Measurements from ENCODE around the gene GTPBP2.
"Not testable (repeated sequence)": the region's sequence is repeated elsewhere in the genome, so short reads cannot be mapped to it uniquely, and the experiment has no call there.

The GTPBP2 gene

DNA sequence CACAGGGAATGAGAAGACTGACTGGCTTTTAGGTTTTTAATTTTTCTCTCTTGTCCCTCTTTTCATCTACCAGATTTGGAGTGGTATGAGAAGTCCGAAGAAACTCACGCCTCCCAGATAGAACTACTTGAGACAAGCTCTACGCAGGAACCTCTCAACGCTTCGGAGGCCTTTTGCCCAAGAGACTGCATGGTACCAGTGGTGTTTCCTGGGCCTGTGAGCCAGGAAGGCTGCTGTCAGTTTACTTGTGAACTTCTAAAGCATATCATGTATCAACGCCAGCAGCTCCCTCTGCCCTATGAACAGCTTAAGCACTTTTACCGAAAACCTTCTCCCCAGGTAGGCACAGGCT, 7.2 kb upstream of the GTPBP2 start:
- TF ChIP-seq ZNF274 (IDR thresholded peaks at IDR 0.05; ENCODE audit: low read depth, low read length) (no peak), SUZ12 (IDR thresholded peaks at IDR 0.05; ENCODE audit: extremely low read depth, insufficient read depth, insufficient read length) (no peak), YY1 (IDR thresholded peaks at IDR 0.05; ENCODE audit: insufficient read depth, insufficient read length) (no peak)
- Histone ChIP-seq H3K4me3 (ENCODE audit: insufficient read length, low read depth) (peak overlapping the region; percentile 95), H3K9me3 (ENCODE audit: insufficient read depth, low read length) (no peaks in the 10 kb centered on the region), H3K36me3 (ENCODE audit: insufficient read depth, insufficient read length, low read length) (peaks cover 37% of the 10 kb centered on the region), H3K9ac (ENCODE audit: insufficient read length, low read depth) (peak overlapping the region; percentile 99), H3K4me1 (ENCODE audit: insufficient read depth, insufficient read length) (peaks cover 4% of the 10 kb centered on the region), H3K27me3 (ENCODE audit: insufficient read depth, insufficient read length) (no peaks in the 10 kb centered on the region)
- no peak for DNase-seq (ENCODE audit: low read depth, low spot score)

DNA sequence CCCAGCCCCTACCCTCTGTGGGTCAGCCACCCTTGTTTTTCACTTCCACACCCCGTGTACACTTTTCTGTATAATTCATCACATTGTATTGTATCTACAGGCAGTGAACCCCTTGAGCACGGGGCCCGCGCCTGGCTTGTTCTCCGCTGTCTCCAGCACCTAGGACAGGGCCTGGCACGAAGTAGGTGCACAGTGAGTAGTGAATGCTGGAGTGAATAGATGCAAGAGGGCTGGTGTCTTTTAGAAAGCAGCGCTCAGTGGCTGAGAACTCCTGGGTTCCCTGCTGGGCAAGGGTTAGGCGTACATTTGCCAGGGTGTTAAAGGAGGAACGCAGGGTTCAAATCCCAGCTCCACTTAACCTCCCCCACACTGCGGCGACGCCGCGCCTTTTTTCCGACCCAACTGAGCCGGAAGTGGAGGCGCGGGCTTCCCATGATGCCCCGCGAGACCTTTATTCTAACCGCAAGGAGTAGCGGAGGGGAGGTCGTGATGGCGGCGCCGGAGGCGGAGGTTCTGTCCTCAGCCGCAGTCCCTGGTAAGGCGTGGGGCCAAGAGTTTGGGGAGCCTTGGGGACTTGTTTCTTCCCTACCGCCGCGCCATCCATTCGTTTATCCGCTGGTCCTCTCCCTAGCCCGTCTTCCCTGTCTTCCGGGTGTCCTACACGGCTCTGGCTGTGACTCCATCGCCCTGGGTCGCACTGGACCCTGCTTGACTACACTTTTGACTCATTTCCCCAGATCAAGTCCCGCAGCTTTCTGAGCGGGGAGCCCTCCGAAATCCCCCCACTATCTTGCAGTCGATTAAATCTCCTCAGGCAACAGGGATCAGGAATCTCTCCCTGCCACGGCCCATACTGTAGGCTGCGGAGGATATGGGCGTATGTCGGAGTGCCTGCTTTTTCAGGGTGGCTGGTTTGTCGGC, 6.6 kb upstream of the GTPBP2 start, which contains the start of gene MAD2L1BP:
MAD2L1BP (plus strand) TSS at position 454 of the 921 bp plus-strand sequence; CDS start at position 490, 36 bp downstream.
- Histone ChIP-seq H3K36me3 (ENCODE audit: insufficient read depth, insufficient read length, low read length) (peaks cover 31% of the 10 kb centered on the region), H3K27me3 (ENCODE audit: insufficient read depth, insufficient read length) (no peaks in the 10 kb centered on the region), H3K9me3 (ENCODE audit: insufficient read depth, low read length) (no peaks in the 10 kb centered on the region), H3K4me1 (ENCODE audit: insufficient read depth, insufficient read length) (peaks cover 4% of the 10 kb centered on the region), H3K9ac (ENCODE audit: insufficient read length, low read depth) (peak within 1 kb of the TSS; percentile 99), H3K4me3 (ENCODE audit: insufficient read length, low read depth) (peak within 1 kb of the TSS; percentile 95)
- TF ChIP-seq SUZ12 (IDR thresholded peaks at IDR 0.05; ENCODE audit: extremely low read depth, insufficient read depth, insufficient read length) (no peak), ZNF274 (IDR thresholded peaks at IDR 0.05; ENCODE audit: low read depth, low read length) (no peak), YY1 (IDR thresholded peaks at IDR 0.05; ENCODE audit: insufficient read depth, insufficient read length) (peak; percentile 60)
- peak; percentile 44 for DNase-seq (ENCODE audit: low read depth, low spot score)

DNA sequence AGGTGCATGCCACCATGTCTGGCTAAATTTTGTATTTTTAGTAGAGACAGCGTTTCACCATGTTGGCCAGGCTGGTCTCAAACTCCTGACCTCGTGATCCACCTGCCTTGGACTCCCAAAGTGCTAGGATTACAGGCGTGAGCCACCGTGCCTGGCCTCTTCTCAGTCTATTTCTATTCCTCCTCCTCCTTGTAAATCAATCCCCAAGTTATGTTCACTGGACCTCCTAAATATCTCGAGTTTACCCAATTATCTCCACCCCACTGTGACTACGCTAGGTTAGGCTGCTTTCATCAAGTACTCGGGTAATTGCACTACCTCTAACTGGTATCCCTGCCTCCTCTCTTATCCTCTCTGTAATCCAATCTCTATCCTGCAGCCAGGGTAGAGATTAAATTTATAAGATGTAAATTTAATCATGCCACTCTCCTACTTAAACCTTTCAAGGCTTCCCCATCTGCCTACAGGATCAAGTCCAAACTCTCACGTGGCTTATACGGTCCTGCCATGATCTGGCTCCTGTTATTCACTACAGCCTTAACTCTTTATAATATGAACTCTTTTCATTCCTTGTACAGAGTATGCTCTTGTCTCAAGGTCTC, 5.7 kb upstream of the GTPBP2 start:
- Histone ChIP-seq H3K36me3 (ENCODE audit: insufficient read depth, insufficient read length, low read length) (peaks cover 22% of the 10 kb centered on the region), H3K9ac (ENCODE audit: insufficient read length, low read depth) (no peak overlapping the region), H3K27me3 (ENCODE audit: insufficient read depth, insufficient read length) (no peaks in the 10 kb centered on the region), H3K9me3 (ENCODE audit: insufficient read depth, low read length) (no peaks in the 10 kb centered on the region), H3K4me3 (ENCODE audit: insufficient read length, low read depth) (no peak overlapping the region), H3K4me1 (ENCODE audit: insufficient read depth, insufficient read length) (peaks cover 4% of the 10 kb centered on the region)
- TF ChIP-seq SUZ12 (IDR thresholded peaks at IDR 0.05; ENCODE audit: extremely low read depth, insufficient read depth, insufficient read length) (no peak), ZNF274 (IDR thresholded peaks at IDR 0.05; ENCODE audit: low read depth, low read length) (no peak), YY1 (IDR thresholded peaks at IDR 0.05; ENCODE audit: insufficient read depth, insufficient read length) (no peak)
- no peak for DNase-seq (ENCODE audit: low read depth, low spot score)

DNA sequence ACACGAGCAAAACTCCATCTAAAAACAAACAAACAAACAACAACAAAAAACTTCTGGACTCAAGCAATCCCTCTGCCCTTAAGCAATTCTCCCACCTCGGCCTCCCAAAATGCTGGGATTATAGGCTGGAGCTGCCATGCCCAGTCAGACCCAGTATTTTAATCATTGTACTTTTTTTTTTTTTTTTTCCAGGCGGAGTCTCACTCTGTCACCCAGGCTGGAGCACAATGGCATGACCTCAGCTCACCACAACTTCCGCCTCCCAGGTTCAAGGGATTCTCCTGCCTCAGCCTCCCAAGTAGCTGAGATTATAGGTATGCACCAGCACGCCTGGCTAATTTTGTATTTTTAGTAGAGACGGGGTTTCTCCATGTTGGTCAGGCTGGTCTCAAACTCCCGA, 3.9 kb upstream of the GTPBP2 start:
- not testable (repeated sequence) for H3K4me1 ChIP-seq (ENCODE audit: insufficient read depth, insufficient read length); H3K9me3 ChIP-seq (ENCODE audit: insufficient read depth, low read length); H3K27me3 ChIP-seq (ENCODE audit: insufficient read depth, insufficient read length); H3K4me3 ChIP-seq (ENCODE audit: insufficient read length, low read depth); H3K9ac ChIP-seq (ENCODE audit: insufficient read length, low read depth); DNase-seq (ENCODE audit: low read depth, low spot score)
- H3K36me3 ChIP-seq (ENCODE audit: insufficient read depth, insufficient read length, low read length): peaks cover 12% of the 10 kb centered on the region

DNA sequence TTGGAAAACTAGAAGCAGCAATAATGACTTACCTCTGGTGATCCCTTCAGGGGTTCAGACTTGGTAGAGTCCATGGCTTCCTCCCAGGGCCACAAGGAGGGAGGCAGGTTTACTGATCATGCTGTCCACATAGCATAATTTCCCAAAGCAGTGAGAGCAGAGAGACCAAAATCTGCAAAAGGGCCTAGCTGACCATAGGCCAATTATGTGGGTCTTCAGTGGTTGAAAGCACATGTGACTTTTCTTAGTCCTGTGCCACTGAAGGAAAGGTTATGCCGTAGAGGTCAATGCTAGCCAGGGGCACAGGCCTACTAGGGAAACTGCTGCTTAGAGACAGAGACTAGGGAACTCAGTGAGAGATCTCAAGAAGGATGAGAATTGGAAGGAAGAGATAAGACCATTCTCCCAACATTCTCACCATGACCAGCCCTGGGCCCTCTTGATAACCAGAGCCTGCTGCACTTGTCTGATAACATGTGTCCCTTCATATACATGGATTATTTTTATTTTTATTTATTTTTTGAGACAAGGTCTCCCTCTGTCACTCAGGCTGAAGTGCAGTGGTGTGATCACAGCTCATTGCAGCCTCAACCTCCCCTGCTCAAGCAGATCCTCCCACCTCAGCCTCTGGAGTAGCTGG, 2.0 kb upstream of the GTPBP2 start:
- Histone ChIP-seq H3K36me3 (ENCODE audit: insufficient read depth, insufficient read length, low read length) (peaks cover 15% of the 10 kb centered on the region), H3K27me3 (ENCODE audit: insufficient read depth, insufficient read length) (no peaks in the 10 kb centered on the region), H3K4me3 (ENCODE audit: insufficient read length, low read depth) (no peak overlapping the region), H3K9me3 (ENCODE audit: insufficient read depth, low read length) (no peaks in the 10 kb centered on the region), H3K4me1 (ENCODE audit: insufficient read depth, insufficient read length) (peaks cover 4% of the 10 kb centered on the region), H3K9ac (ENCODE audit: insufficient read length, low read depth) (no peak overlapping the region)
- TF ChIP-seq YY1 (IDR thresholded peaks at IDR 0.05; ENCODE audit: insufficient read depth, insufficient read length): no peak
- no peak for TF ChIP-seq SUZ12 (IDR thresholded peaks at IDR 0.05; ENCODE audit: extremely low read depth, insufficient read depth, insufficient read length)
- no peak for TF ChIP-seq ZNF274 (IDR thresholded peaks at IDR 0.05; ENCODE audit: low read depth, low read length)
- no peak for DNase-seq (ENCODE audit: low read depth, low spot score)

DNA sequence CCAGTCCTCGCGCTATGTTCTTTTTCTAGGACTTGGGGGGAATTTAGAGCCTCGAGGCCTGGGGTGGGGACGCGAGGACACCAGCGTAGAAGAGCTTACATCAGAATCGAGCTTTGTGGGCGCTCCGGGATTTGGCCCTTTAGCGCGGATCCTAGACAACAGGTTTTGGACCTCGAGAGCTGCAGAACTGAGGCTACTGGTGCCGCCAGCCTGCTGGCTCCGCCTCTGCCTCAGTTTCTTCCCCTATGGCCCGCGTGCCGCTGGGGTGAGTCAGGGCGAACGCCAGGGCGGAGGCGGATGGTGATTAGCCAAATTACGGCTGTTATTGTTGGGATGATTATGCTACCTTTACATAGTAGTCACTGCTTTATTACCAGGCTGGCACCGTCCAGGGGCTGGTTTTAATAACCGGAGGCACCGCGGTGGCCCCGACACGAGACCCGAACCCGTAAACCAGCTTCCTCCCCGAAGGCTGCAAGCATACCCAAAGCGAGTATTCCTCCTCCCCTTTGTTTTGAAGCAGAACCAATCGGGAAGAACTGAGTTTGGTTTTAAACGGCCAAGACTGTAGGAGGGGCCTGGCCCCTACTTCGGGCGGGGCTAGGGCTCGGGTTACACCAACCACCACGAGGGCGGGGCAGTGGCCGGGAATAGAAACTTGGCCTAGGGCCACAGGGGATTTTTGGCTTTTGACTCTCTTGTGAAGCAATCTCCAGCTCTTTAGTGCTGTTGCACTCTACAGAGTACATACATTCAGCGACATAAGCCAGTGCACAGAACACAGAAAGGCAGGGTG, 639 bp upstream of the GTPBP2 start:
- DNase-seq (ENCODE audit: low read depth, low spot score): peak; percentile 85
- peak overlapping the region; percentile 82 for H3K4me3 ChIP-seq (ENCODE audit: insufficient read length, low read depth)
- H3K9ac ChIP-seq (ENCODE audit: insufficient read length, low read depth): peak overlapping the region; percentile 92
- no peaks in the 10 kb centered on the region for H3K9me3 ChIP-seq (ENCODE audit: insufficient read depth, low read length)
- H3K27me3 ChIP-seq (ENCODE audit: insufficient read depth, insufficient read length): no peaks in the 10 kb centered on the region
- no peaks in the 10 kb centered on the region for H3K4me1 ChIP-seq (ENCODE audit: insufficient read depth, insufficient read length)
- peaks cover 29% of the 10 kb centered on the region for H3K36me3 ChIP-seq (ENCODE audit: insufficient read depth, insufficient read length, low read length)
- TF ChIP-seq YY1 (IDR thresholded peaks at IDR 0.05; ENCODE audit: insufficient read depth, insufficient read length): no peak
- TF ChIP-seq SUZ12 (IDR thresholded peaks at IDR 0.05; ENCODE audit: extremely low read depth, insufficient read depth, insufficient read length): no peak
- no peak for TF ChIP-seq ZNF274 (IDR thresholded peaks at IDR 0.05; ENCODE audit: low read depth, low read length)
